GM20431 (cell line): ENCODE results near the gene PCDH11X.
"Not testable (repeated sequence)": the region's sequence is repeated elsewhere in the genome, so short reads cannot be mapped to it uniquely, and the experiment has no call there.

Experiments
- in situ Hi-C: fragments of 300-500 bp; cut with MseI, MboI; formaldehyde crosslinking; loops from one replicate; pipeline ENCODE4 v1.15.0; 2020; ENCODE audit warnings: low sequenced_read_pairs; ENCODE audit not compliant: unreplicated experiment

PCDH11X gene

GRCh38 chrX:91779135-91779534 is at the start of gene PCDH11X:
Gene PCDH11X, plus strand, starts transcription at chrX:91779375. Its CDS starts 56,130 bp downstream, at chrX:91835505.
- in situ Hi-C loops, result not testable (repeated sequence)

GRCh38 chrX:91747446-91747845 is 31.7 kb upstream of the PCDH11X start:
- in situ Hi-C loops, result not testable (repeated sequence)

- in situ Hi-C loops, result not testable (repeated sequence)
Observed at GRCh38 chrX:91753022-91753421, 26.2 kb upstream of the PCDH11X start.

- in situ Hi-C loops, result not testable (repeated sequence)
Observed at GRCh38 chrX:91770619-91771488, 8.3 kb upstream of the PCDH11X start.

- in situ Hi-C loops, result not testable (repeated sequence)
Observed at GRCh38 chrX:91773943-91774342, 5.2 kb upstream of the PCDH11X start.

GRCh38 chrX:91780008-91780407 is 833 bp downstream of the PCDH11X start:
- in situ Hi-C loops, result not testable (repeated sequence)

GRCh38 chrX:91780698-91781097 is 1.5 kb downstream of the PCDH11X start:
- in situ Hi-C loops, result not testable (repeated sequence)

GRCh38 chrX:91781553-91782298 is 2.6 kb downstream of the PCDH11X start:
- in situ Hi-C loops, result not testable (repeated sequence)

GRCh38 chrX:91782825-91783224 is 3.6 kb downstream of the PCDH11X start:
- in situ Hi-C loops, result not testable (repeated sequence)

- in situ Hi-C loops, result not testable (repeated sequence)
Observed at GRCh38 chrX:91817537-91817936, 38.4 kb downstream of the PCDH11X start.

GRCh38 chrX:91825321-91825720 is 46.1 kb downstream of the PCDH11X start:
- in situ Hi-C loops, result not testable (repeated sequence)
